ENCODE results near the gene GVQW3. TPM values are rescaled to one million over a fixed set of nuclear protein-coding genes. Genes with fewer than 3 reads are reported as not detected.

Gene GVQW3
- total RNA-seq, 1 experiment from 2014 or later = 15.8 TPM

- no peak for DNase-seq
- Histone ChIP-seq H3K9me3 (no peaks in the 10 kb centered on the region), H3K4me3 (ENCODE audit: low read depth, low read length) (no peak overlapping the region), H3K27me3 (replicated peaks; ENCODE audit: control insufficient read depth, insufficient read depth, low read length) (no peaks in the 10 kb centered on the region), H3K36me3 (ENCODE audit: control insufficient read depth, insufficient read depth, low read length) (no peaks in the 10 kb centered on the region), H3K4me1 (0 out of 2 replicates have a peak, but pooled peaks cover under 1% of the 10 kb centered on the region)
- POLR2A ChIA-PET = interaction anchor here (1.0 kb wide), 1 partner anchor 25 kb away, joined by 3 read pairs; the partner anchor contains the start of genes GVQW3 and THAP12
- H3K9me3 Mint-ChIP-seq (ENCODE audit: unreplicated experiment) = no peaks in the 10 kb centered on the region
- H3K27ac Mint-ChIP-seq (ENCODE audit: unreplicated experiment) = no peak overlapping the region
- CTCF ChIA-PET = no interaction called here
- TF ChIP-seq, protein P1, sequence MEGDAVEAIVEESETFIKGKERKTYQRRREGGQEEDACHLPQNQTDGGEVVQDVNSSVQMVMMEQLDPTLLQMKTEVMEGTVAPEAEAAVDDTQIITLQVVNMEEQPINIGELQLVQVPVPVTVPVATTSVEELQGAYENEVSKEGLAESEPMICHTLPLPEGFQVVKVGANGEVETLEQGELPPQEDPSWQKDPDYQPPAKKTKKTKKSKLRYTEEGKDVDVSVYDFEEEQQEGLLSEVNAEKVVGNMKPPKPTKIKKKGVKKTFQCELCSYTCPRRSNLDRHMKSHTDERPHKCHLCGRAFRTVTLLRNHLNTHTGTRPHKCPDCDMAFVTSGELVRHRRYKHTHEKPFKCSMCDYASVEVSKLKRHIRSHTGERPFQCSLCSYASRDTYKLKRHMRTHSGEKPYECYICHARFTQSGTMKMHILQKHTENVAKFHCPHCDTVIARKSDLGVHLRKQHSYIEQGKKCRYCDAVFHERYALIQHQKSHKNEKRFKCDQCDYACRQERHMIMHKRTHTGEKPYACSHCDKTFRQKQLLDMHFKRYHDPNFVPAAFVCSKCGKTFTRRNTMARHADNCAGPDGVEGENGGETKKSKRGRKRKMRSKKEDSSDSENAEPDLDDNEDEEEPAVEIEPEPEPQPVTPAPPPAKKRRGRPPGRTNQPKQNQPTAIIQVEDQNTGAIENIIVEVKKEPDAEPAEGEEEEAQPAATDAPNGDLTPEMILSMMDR (IDR thresholded peaks at IDR 0.05; ENCODE audit: insufficient read depth in 1 of 2, low read depth in 1 of 2, low read length in 1 of 2, severe bottlenecking in 1 of 2, unreplicated experiment in 1 of 2) = no peak
- no peak overlapping the region for H3K4me3 Mint-ChIP-seq (ENCODE audit: unreplicated experiment)
- H3K36me3 Mint-ChIP-seq (ENCODE audit: insufficient read depth, unreplicated experiment) = no peaks in the 10 kb centered on the region
- no peaks in the 10 kb centered on the region for H3K27me3 Mint-ChIP-seq (ENCODE audit: insufficient read depth, unreplicated experiment)
- intact Hi-C loops (cut with micrococcal nuclease; ENCODE audit: unreplicated experiment) = no loop called here
- BruUV-seq (replicated peaks) = no TSS peak
- H3K4me1 Mint-ChIP-seq (ENCODE audit: low read depth, unreplicated experiment) = peaks cover 6% of the 10 kb centered on the region
These were observed 25.2 kb downstream of the GVQW3 start for GRCh38 chr11:76406359-76406758.

- H3K4me1 Mint-ChIP-seq (ENCODE audit: low read depth, unreplicated experiment) = no peaks in the 10 kb centered on the region
These were observed 27.2 kb downstream of the GVQW3 start for GRCh38 chr11:76408171-76408965.

GRCh38 chr11:76410851-76411357, 29.8 kb downstream of the GVQW3 start:
- no peak for DNase-seq
- no peak overlapping the region for H3K27ac Mint-ChIP-seq (ENCODE audit: unreplicated experiment)
- H3K27me3 Mint-ChIP-seq (ENCODE audit: insufficient read depth, unreplicated experiment) = peaks cover 6% of the 10 kb centered on the region
- H3K9me3 Mint-ChIP-seq (ENCODE audit: unreplicated experiment) = no peaks in the 10 kb centered on the region
- no peaks in the 10 kb centered on the region for H3K9me3 ChIP-seq
- H3K4me3 ChIP-seq (ENCODE audit: low read depth, low read length) = no peak overlapping the region
- no peaks in the 10 kb centered on the region for H3K4me1 Mint-ChIP-seq (ENCODE audit: low read depth, unreplicated experiment)
- no peak overlapping the region for H3K4me3 Mint-ChIP-seq (ENCODE audit: unreplicated experiment)
- no TSS peak for BruUV-seq (replicated peaks)
- CTCF ChIA-PET = interaction anchor here (1.4 kb wide), 1 partner anchor 203 kb away, joined by 4 read pairs; no protein-coding TSS in a partner anchor
- no peaks in the 10 kb centered on the region for H3K36me3 ChIP-seq (ENCODE audit: control insufficient read depth, insufficient read depth, low read length)
- intact Hi-C loops (cut with micrococcal nuclease; ENCODE audit: unreplicated experiment) = no loop called here
- no peaks in the 10 kb centered on the region for H3K27me3 ChIP-seq (replicated peaks; ENCODE audit: control insufficient read depth, insufficient read depth, low read length)
- TF ChIP-seq, protein P1 (IDR thresholded peaks at IDR 0.05; ENCODE audit: insufficient read depth in 1 of 2, low read depth in 1 of 2, low read length in 1 of 2, severe bottlenecking in 1 of 2, unreplicated experiment in 1 of 2) = no peak
- H3K36me3 Mint-ChIP-seq (ENCODE audit: insufficient read depth, unreplicated experiment) = no peaks in the 10 kb centered on the region
- H3K4me1 ChIP-seq = no peaks in the 10 kb centered on the region
- POLR2A ChIA-PET = no interaction called here

More at GRCh38 chr11:76408171-76408965, 27.2 kb downstream of the GVQW3 start:
- Mint-ChIP-seq H3K9me3 (ENCODE audit: unreplicated experiment) (no peaks in the 10 kb centered on the region), H3K36me3 (ENCODE audit: insufficient read depth, unreplicated experiment) (no peaks in the 10 kb centered on the region), H3K27me3 (ENCODE audit: insufficient read depth, unreplicated experiment) (peaks cover 6% of the 10 kb centered on the region), H3K4me3 (ENCODE audit: unreplicated experiment) (no peak overlapping the region), H3K27ac (ENCODE audit: unreplicated experiment) (no peak overlapping the region)
- H3K4me1 ChIP-seq = no peaks in the 10 kb centered on the region
- H3K4me3 ChIP-seq (ENCODE audit: low read depth, low read length) = no peak overlapping the region
- CTCF ChIA-PET = no interaction called here
- no peaks in the 10 kb centered on the region for H3K36me3 ChIP-seq (ENCODE audit: control insufficient read depth, insufficient read depth, low read length)
- POLR2A ChIA-PET = interaction anchor here (0.6 kb wide), 1 partner anchor 70 kb away, joined by 3 read pairs; no protein-coding TSS in a partner anchor
- DNase-seq = no peak
- no peaks in the 10 kb centered on the region for H3K27me3 ChIP-seq (replicated peaks; ENCODE audit: control insufficient read depth, insufficient read depth, low read length)
- BruUV-seq (replicated peaks) = no TSS peak
- no peaks in the 10 kb centered on the region for H3K9me3 ChIP-seq
- intact Hi-C loops (cut with micrococcal nuclease; ENCODE audit: unreplicated experiment) = no loop called here
- TF ChIP-seq, protein P1 (IDR thresholded peaks at IDR 0.05; ENCODE audit: insufficient read depth in 1 of 2, low read depth in 1 of 2, low read length in 1 of 2, severe bottlenecking in 1 of 2, unreplicated experiment in 1 of 2) = no peak

All from Caco-2 (cell line).